Parathyroid adenoma (tissue), 2 donors: ENCODE measurements around the gene RAET1L.
"Not testable (repeated sequence)": the region's sequence is repeated elsewhere in the genome, so short reads cannot be mapped to it uniquely, and the experiment has no call there.

Source experiments
- H2AFZ ChIP-seq: fragments of 300-600 bp; sonication (generic); one replicate; pipeline ENCODE4 v1.7.0; 2017; ENCODE audit warnings: antibody characterized with exemption, mild to moderate bottlenecking
- H3K27ac ChIP-seq: fragments of 300-600 bp; sonication (generic); one replicate; pipeline ENCODE4 v1.7.0; 2017
- H3K27me3 ChIP-seq: fragments of 300-600 bp; sonication (generic); one replicate; pipeline ENCODE4 v1.7.0; 2017; ENCODE audit warnings: low read length; ENCODE audit not compliant: control insufficient read depth, insufficient read depth
- H3K36me3 ChIP-seq: fragments of 300-600 bp; sonication (generic); one replicate; pipeline ENCODE4 v1.7.0; 2017; ENCODE audit warnings: low read length; ENCODE audit not compliant: control insufficient read depth, insufficient read depth
- H3K4me1 ChIP-seq: fragments of 300-600 bp; sonication (generic); one replicate; pipeline ENCODE4 v1.7.0; 2017; ENCODE audit warnings: control low read depth
- H3K4me2 ChIP-seq: fragments of 300-600 bp; sonication (generic); one replicate; pipeline ENCODE4 v1.7.0; 2017; ENCODE audit warnings: low read length
- H3K4me3 ChIP-seq: fragments of 300-600 bp; sonication (generic); one replicate; pipeline ENCODE4 v1.7.0; 2017; ENCODE audit warnings: low read depth, low read length
- H3K79me2 ChIP-seq: fragments of 300-600 bp; sonication (generic); one replicate; pipeline ENCODE4 v1.7.0; 2017; ENCODE audit warnings: control low read depth
- H3K9ac ChIP-seq: fragments of 300-600 bp; sonication (generic); one replicate; pipeline ENCODE4 v1.7.0; 2017; ENCODE audit warnings: mild to moderate bottlenecking
- H3K9me3 ChIP-seq: fragments of 300-600 bp; sonication (generic); one replicate; pipeline ENCODE4 v1.7.0; 2017; ENCODE audit warnings: low read length; ENCODE audit not compliant: control insufficient read depth
- CTCF ChIP-seq: fragments of 300-600 bp; sonication (generic); IDR thresholded peaks from one replicate; pipeline ENCODE4 v1.7.0; 2017; ENCODE audit warnings: antibody characterized with exemption, mild to moderate bottlenecking
- donor health status: primary hyperparathyroidism.

RAET1L gene

GRCh38 chr6:150012846-150013784 is 12.2 kb downstream of the RAET1L start:
- H3K9me3 ChIP-seq, H3K9ac ChIP-seq, H3K79me2 ChIP-seq, H3K36me3 ChIP-seq, H3K4me2 ChIP-seq, H3K27ac ChIP-seq, H3K27me3 ChIP-seq, H2AFZ ChIP-seq, H3K4me1 ChIP-seq, H3K4me3 ChIP-seq: not testable (repeated sequence)

- Histone ChIP-seq H3K9ac (no peak overlapping the region), H3K36me3 (no peaks in the 10 kb centered on the region), H3K27me3 (no peaks in the 10 kb centered on the region), H3K9me3 (no peaks in the 10 kb centered on the region), H3K4me2 (no peak overlapping the region), H3K4me1 (peaks cover 5% of the 10 kb centered on the region), H2AFZ (no peak overlapping the region), H3K27ac (no peak overlapping the region), H3K4me3 (no peak overlapping the region), H3K79me2 (no peaks in the 10 kb centered on the region)
- TF ChIP-seq CTCF, result no peak
Observed at GRCh38 chr6:150008588-150008987, 16.7 kb downstream of the RAET1L start.

GRCh38 chr6:150006961-150007464 is 18.3 kb downstream of the RAET1L start:
- Histone ChIP-seq H3K9ac (no peak overlapping the region), H3K36me3 (no peaks in the 10 kb centered on the region), H3K9me3 (no peaks in the 10 kb centered on the region), H3K4me2 (no peak overlapping the region), H2AFZ (no peak overlapping the region), H3K27ac (no peak overlapping the region), H3K79me2 (no peaks in the 10 kb centered on the region), H3K4me3 (no peak overlapping the region), H3K4me1 (peaks cover 5% of the 10 kb centered on the region), H3K27me3 (no peaks in the 10 kb centered on the region)
- peak; percentile 21 for TF ChIP-seq CTCF

DNA sequence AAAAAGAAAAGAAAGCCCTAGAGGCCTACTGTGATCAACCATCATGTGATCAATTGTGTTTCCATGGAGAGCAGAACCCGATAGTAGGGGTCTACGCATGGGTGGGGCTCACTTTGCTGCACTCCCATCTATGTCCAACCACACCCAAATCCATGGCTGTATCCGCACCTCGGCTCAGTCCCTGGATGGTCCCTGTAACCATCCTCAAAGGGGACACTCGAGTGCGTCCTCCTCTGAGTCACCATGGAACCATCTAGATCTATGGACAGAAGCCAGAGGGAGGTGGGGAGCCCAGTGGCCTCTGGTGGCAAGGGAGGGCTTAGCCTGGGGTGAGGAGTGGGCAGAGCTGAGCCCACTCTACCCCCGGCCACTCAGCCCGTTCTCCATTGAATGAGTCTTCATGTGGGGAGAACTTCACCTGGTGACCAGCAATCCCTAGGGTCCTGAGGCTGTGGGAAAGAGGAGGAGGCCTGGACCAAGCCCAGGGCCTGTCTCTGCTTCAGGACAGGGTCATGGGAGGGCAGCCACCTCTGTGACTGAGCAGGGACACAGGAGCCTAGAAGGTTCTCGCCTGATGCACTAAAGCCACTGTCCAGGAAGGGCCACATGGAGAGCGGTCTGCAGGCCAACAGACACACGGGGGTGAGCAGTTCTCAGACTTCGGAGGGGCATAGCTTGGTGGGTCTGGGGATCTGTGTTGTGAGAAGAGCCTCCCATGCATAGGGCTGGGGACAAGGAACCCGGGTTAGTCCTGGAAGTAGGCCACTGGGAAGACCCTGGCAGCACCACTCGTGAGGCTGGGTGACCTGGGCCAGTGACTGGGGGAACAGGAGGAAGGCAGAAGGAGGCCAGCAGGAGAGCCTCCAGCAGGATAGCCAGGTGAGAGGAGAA is 19.3 kb downstream of the RAET1L start:
- no peaks in the 10 kb centered on the region for H3K27me3 ChIP-seq
- H3K27ac ChIP-seq, result no peak overlapping the region
- H3K4me2 ChIP-seq, result peak overlapping the region; percentile 64
- no peaks in the 10 kb centered on the region for H3K9me3 ChIP-seq
- H3K4me1 ChIP-seq, result peaks cover 5% of the 10 kb centered on the region
- peak overlapping the region; percentile 82 for H2AFZ ChIP-seq
- no peak overlapping the region for H3K9ac ChIP-seq
- peak overlapping the region; percentile 54 for H3K4me3 ChIP-seq
- TF ChIP-seq CTCF, result no peak
- no peaks in the 10 kb centered on the region for H3K36me3 ChIP-seq
- no peaks in the 10 kb centered on the region for H3K79me2 ChIP-seq
